Astrocyte (in vitro differentiated cells and primary cell): ENCODE data around the gene MCAM. TPM values are rescaled to one million over a fixed set of nuclear protein-coding genes. Genes with fewer than 3 reads are reported as not detected.

ENCODE experiments used
- DNase-seq: peaks from one replicate; pipeline ENCODE4 v3.0.0-alpha.2; 2010; ENCODE audit warnings: low read depth
- FAIRE-seq: peaks from 2 replicates; lab custom pipeline; 2011; peaks lifted over from hg19 to GRCh38; lab: Jason Lieb, UNC
- H2AFZ ChIP-seq: 2 replicates; pipeline ENCODE4 v1.6.0; 2012; ENCODE audit warnings: low read depth, low read length, inconsistent platforms
- H3K27ac ChIP-seq: 2 replicates; pipeline ENCODE4 v1.5.1; 2011; ENCODE audit warnings: low read depth, low read length, inconsistent platforms
- H3K27me3 ChIP-seq: 2 replicates; pipeline ENCODE4 v1.6.0; 2011; ENCODE audit warnings: low read length, inconsistent platforms; ENCODE audit not compliant: insufficient read depth
- H3K36me3 ChIP-seq: 2 replicates; pipeline ENCODE4 v1.5.1; 2011; ENCODE audit warnings: low read length, inconsistent platforms; ENCODE audit not compliant: insufficient read depth
- H3K4me1 ChIP-seq: 2 replicates; pipeline ENCODE4 v1.5.1; 2011; ENCODE audit warnings: low read length, inconsistent platforms; ENCODE audit not compliant: insufficient read depth
- H3K4me2 ChIP-seq: 2 replicates; pipeline ENCODE4 v1.6.0; 2012; ENCODE audit warnings: low read length, inconsistent platforms
- H3K4me3 ChIP-seq: 2 replicates; pipeline ENCODE4 v1.5.1; 2011; ENCODE audit warnings: low read depth, mild to moderate bottlenecking, low read length, inconsistent platforms; ENCODE audit not compliant: insufficient read depth
- H3K79me2 ChIP-seq: 2 replicates; pipeline ENCODE4 v1.6.0; 2012; ENCODE audit warnings: mild to moderate bottlenecking, low read length, inconsistent platforms; ENCODE audit not compliant: insufficient read depth
- H3K9ac ChIP-seq: 2 replicates; pipeline ENCODE4 v1.6.0; 2012; ENCODE audit warnings: mild to moderate bottlenecking, low read length, inconsistent platforms
- H3K9me3 ChIP-seq: 2 replicates; pipeline ENCODE4 v1.5.1; 2012; ENCODE audit warnings: low read depth, mild to moderate bottlenecking, low read length, inconsistent platforms; ENCODE audit not compliant: insufficient read depth
- H4K20me1 ChIP-seq: 2 replicates; pipeline ENCODE4 v1.6.0; 2012; ENCODE audit warnings: low read length, inconsistent platforms; ENCODE audit not compliant: insufficient read depth
- H3K27ac Mint-ChIP-seq: one replicate; pipeline ENCODE4 v1.8.0; 2021; ENCODE audit warnings: mild to moderate bottlenecking, mixed read lengths; ENCODE audit not compliant: unreplicated experiment
- H3K27me3 Mint-ChIP-seq: one replicate; pipeline ENCODE4 v1.8.0; 2021; ENCODE audit warnings: low read depth, mixed read lengths; ENCODE audit not compliant: unreplicated experiment
- H3K36me3 Mint-ChIP-seq: one replicate; pipeline ENCODE4 v1.8.0; 2021; ENCODE audit warnings: low read depth, mixed read lengths; ENCODE audit not compliant: unreplicated experiment
- H3K4me1 Mint-ChIP-seq: one replicate; pipeline ENCODE4 v1.8.0; 2021; ENCODE audit warnings: low read depth, mixed read lengths; ENCODE audit not compliant: unreplicated experiment
- H3K4me3 Mint-ChIP-seq: one replicate; pipeline ENCODE4 v1.8.0; 2021; ENCODE audit warnings: mild to moderate bottlenecking, moderate library complexity, mixed read lengths; ENCODE audit not compliant: unreplicated experiment
- H3K9me3 Mint-ChIP-seq: one replicate; pipeline ENCODE4 v1.8.0; 2021; ENCODE audit warnings: mild to moderate bottlenecking, mixed read lengths; ENCODE audit not compliant: unreplicated experiment
- EZH2 ChIP-seq: IDR thresholded peaks from 2 replicates; pipeline ENCODE4 v1.6.1; 2012; ENCODE audit warnings: mild to moderate bottlenecking, low read length, inconsistent platforms; ENCODE audit not compliant: insufficient read depth
- microRNA-seq: library from miRNA; unstranded; fragments of <30 nt; microRNA quantifications from one replicate; pipeline ENCODE4 v1.2.0, GENCODE V29; 2020
- total RNA-seq: library from RNA; stranded (reverse); gene quantifications from 2 replicates; pipeline ENCODE4 v1.2.1, GENCODE V29; 2021
- TF ChIP-seq, protein P1 (sequence below): IDR thresholded peaks from 2 replicates; pipeline ENCODE4 v1.5.1; 2011; ENCODE audit warnings: low read depth, mild to moderate bottlenecking, inconsistent platforms, low read length, moderate library complexity; ENCODE audit not compliant: insufficient read depth

The MCAM gene
- total RNA-seq, 1 donor from 2014 or later, result 213 TPM

DNA sequence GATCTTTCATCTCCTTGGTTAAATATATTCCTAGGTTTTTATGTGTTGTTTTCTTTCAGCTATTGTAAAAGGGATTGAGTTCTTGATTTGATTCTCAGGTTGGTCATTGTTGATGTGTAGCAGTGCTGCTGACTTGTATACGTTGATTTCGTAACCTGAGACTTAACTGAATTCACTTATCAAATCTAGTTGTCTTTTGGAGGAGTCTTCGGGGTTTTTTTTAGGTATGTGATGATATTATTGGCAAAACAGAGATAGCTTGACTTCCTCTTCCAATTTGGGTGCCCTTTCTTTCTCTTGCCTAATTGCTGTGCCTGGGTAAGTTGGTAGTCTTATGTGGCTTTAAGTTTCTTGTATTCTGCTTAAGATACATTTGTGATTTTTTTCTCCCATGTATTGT, 57.9 kb downstream of the MCAM start:
- peaks cover 72% of the 10 kb centered on the region for H4K20me1 ChIP-seq
- H3K79me2 ChIP-seq, result peaks cover 78% of the 10 kb centered on the region
- no peak overlapping the region for H3K4me3 ChIP-seq
- no peaks in the 10 kb centered on the region for H3K27me3 Mint-ChIP-seq
- peaks cover 13% of the 10 kb centered on the region for H3K4me1 ChIP-seq
- FAIRE-seq (no peak), DNase-seq (no peak)
- H3K27me3 ChIP-seq, result no peaks in the 10 kb centered on the region
- no peaks in the 10 kb centered on the region for H3K9me3 Mint-ChIP-seq
- no peak overlapping the region for H3K4me2 ChIP-seq
- no peak overlapping the region for H2AFZ ChIP-seq
- no peaks in the 10 kb centered on the region for H3K9me3 ChIP-seq
- no peak overlapping the region for H3K9ac ChIP-seq
- H3K27ac Mint-ChIP-seq, result no peak overlapping the region
- TF ChIP-seq, protein P1, sequence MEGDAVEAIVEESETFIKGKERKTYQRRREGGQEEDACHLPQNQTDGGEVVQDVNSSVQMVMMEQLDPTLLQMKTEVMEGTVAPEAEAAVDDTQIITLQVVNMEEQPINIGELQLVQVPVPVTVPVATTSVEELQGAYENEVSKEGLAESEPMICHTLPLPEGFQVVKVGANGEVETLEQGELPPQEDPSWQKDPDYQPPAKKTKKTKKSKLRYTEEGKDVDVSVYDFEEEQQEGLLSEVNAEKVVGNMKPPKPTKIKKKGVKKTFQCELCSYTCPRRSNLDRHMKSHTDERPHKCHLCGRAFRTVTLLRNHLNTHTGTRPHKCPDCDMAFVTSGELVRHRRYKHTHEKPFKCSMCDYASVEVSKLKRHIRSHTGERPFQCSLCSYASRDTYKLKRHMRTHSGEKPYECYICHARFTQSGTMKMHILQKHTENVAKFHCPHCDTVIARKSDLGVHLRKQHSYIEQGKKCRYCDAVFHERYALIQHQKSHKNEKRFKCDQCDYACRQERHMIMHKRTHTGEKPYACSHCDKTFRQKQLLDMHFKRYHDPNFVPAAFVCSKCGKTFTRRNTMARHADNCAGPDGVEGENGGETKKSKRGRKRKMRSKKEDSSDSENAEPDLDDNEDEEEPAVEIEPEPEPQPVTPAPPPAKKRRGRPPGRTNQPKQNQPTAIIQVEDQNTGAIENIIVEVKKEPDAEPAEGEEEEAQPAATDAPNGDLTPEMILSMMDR, result no peak
- no peak for TF ChIP-seq EZH2
- H3K4me1 Mint-ChIP-seq, result peaks cover 9% of the 10 kb centered on the region
- H3K27ac ChIP-seq, result no peak overlapping the region
- no peaks in the 10 kb centered on the region for H3K36me3 ChIP-seq
- H3K4me3 Mint-ChIP-seq, result no peak overlapping the region
- H3K36me3 Mint-ChIP-seq, result peaks cover 5% of the 10 kb centered on the region

Small RNA genes within 50 kb of the gene (microRNA-seq; reads per million reads assigned to microRNA genes)
- gene MIR6756, result not detected

Other genes starting within 250 kb of the MCAM start
- gene VPS11, start 249.3 kb downstream of the MCAM start, total RNA-seq, result 22.4 and 24.0 TPM in 2 replicates
- 21.4 and 22.2 TPM in 2 replicates for gene HMBS, start 232.2 kb downstream of the MCAM start, total RNA-seq
- 44.1 and 47.1 TPM in 2 replicates for gene DPAGT1, start 215.3 kb downstream of the MCAM start, total RNA-seq
- gene C2CD2L, start 209.8 kb downstream of the MCAM start, total RNA-seq, result 10.9 and 11.1 TPM in 2 replicates
- 22.7 and 27.8 TPM in 2 replicates for gene HINFP, start 195.6 kb downstream of the MCAM start, total RNA-seq
- 0.55 and 1.5 TPM in 2 replicates for gene ABCG4, start 168.1 kb downstream of the MCAM start, total RNA-seq
- 6.3 and 9.6 TPM in 2 replicates for gene NLRX1, start 148.4 kb downstream of the MCAM start, total RNA-seq
- not detected in 2 replicates for gene NHERF4, start 131.7 kb downstream of the MCAM start, total RNA-seq
- 45.1 and 46.6 TPM in 2 replicates for gene CBL, start 110.8 kb downstream of the MCAM start, total RNA-seq
- gene RNF26, start 17.4 kb upstream of the MCAM start, total RNA-seq, result 31.8 and 33.3 TPM in 2 replicates
- gene C1QTNF5, start 23.8 kb upstream of the MCAM start, total RNA-seq, result 5.6 and 6.3 TPM in 2 replicates
- not detected in 2 replicates for gene MFRP, start 29.6 kb upstream of the MCAM start, total RNA-seq
- gene USP2, start 64.6 kb upstream of the MCAM start, total RNA-seq, result 6.5 and 6.7 TPM in 2 replicates
- gene THY1, start 106.0 kb upstream of the MCAM start, total RNA-seq, result 104 and 129 TPM in 2 replicates